ENCODE results near the gene HPCA.

HPCA gene

DNA sequence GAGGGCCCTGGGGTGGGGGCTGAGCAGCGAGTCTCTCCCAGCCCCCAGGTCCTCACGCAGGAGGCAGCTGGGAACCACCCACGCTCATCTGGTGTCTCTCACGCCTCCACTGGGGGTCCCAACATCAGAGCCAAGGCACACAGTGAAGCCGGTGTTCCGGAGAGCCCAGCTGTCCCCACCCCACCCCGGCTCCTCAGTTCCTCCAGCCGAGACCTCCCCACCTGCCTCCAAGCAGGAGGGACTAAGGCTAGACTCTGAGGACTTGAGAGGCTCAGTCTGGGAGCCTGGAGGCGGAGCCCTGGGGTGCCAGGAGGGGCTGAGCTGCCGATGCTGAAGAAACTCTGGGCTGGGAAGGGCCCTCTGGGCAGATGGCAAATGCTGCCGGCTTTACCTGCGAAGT is 1.6 kb upstream of the HPCA start:
- Mint-ChIP-seq H3K27me3 (ENCODE audit: low read depth) (peaks cover 55% of the 10 kb centered on the region), H3K4me3 (no peak overlapping the region), H3K9me3 (no peaks in the 10 kb centered on the region), H3K4me1 (peaks cover 11% of the 10 kb centered on the region), H3K36me3 (ENCODE audit: low read depth) (no peaks in the 10 kb centered on the region), H3K27ac (no peak overlapping the region)
- TF ChIP-seq, protein P1, sequence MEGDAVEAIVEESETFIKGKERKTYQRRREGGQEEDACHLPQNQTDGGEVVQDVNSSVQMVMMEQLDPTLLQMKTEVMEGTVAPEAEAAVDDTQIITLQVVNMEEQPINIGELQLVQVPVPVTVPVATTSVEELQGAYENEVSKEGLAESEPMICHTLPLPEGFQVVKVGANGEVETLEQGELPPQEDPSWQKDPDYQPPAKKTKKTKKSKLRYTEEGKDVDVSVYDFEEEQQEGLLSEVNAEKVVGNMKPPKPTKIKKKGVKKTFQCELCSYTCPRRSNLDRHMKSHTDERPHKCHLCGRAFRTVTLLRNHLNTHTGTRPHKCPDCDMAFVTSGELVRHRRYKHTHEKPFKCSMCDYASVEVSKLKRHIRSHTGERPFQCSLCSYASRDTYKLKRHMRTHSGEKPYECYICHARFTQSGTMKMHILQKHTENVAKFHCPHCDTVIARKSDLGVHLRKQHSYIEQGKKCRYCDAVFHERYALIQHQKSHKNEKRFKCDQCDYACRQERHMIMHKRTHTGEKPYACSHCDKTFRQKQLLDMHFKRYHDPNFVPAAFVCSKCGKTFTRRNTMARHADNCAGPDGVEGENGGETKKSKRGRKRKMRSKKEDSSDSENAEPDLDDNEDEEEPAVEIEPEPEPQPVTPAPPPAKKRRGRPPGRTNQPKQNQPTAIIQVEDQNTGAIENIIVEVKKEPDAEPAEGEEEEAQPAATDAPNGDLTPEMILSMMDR (IDR thresholded peaks at IDR 0.05; ENCODE audit: unreplicated experiment in 3 of 3), result no peak

DNA sequence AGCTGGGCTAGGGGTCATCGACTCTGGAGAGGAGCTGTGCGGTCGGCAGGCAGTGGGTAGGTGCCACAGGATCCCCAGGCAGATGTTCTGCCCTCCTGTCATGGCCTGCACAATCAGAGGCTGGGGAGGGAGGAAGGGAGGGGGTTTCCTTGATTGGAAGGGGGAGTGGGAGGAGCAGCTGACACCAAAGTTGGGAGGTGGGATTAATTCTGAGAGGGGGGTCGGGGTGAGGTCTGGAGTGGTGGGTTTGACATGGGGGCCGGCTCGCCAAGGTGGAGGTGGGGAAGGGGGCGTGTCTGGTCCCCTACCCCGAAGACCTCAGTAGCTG is 651 bp upstream of the HPCA start:
- Mint-ChIP-seq H3K27ac (no peak overlapping the region), H3K36me3 (ENCODE audit: low read depth) (no peaks in the 10 kb centered on the region), H3K9me3 (no peaks in the 10 kb centered on the region), H3K4me1 (peaks cover 11% of the 10 kb centered on the region), H3K4me3 (peak overlapping the region; percentile 37 to 74 (median 50)), H3K27me3 (ENCODE audit: low read depth) (peaks cover 65% of the 10 kb centered on the region)
- TF ChIP-seq, protein P1 (IDR thresholded peaks at IDR 0.05; ENCODE audit: unreplicated experiment in 3 of 3), result no peak

DNA sequence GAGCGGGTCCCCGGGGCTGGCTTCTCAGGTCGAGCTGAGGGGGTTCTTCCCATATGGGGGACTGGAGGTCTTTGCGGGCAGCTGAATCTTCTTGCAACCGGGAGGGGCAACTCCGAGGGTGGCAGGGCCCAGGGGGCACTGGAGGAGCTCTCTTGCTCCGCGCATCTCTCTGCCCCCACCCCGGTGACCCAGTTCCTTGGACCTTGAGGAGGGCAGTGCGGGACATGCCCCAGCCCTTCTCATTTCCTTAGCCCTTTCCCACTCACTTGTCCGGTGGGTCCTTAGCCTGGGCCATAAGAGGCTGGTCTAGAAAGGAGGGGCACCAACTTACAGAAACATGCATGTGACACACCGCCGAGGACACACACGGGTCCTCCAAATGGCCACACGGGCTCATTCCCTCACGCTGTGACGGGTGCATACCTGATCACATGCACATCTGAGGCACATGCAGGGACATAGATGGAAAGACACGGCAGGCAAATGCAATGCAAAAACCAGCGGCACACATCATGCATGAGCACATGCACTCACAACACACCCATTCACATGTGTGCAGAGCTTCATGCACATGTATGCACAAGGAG is 630 bp downstream of the HPCA start:
- Mint-ChIP-seq H3K4me1 (peaks cover 13% of the 10 kb centered on the region), H3K27me3 (ENCODE audit: low read depth) (peaks cover 71% of the 10 kb centered on the region), H3K36me3 (ENCODE audit: low read depth) (no peaks in the 10 kb centered on the region), H3K4me3 (peak overlapping the region in 2 of 3 experiments; percentile 17 to 37), H3K27ac (no peak overlapping the region), H3K9me3 (no peaks in the 10 kb centered on the region)
- TF ChIP-seq, protein P1 (IDR thresholded peaks at IDR 0.05; ENCODE audit: unreplicated experiment in 3 of 3), result peak in 1 of 3 experiments; percentile 4

DNA sequence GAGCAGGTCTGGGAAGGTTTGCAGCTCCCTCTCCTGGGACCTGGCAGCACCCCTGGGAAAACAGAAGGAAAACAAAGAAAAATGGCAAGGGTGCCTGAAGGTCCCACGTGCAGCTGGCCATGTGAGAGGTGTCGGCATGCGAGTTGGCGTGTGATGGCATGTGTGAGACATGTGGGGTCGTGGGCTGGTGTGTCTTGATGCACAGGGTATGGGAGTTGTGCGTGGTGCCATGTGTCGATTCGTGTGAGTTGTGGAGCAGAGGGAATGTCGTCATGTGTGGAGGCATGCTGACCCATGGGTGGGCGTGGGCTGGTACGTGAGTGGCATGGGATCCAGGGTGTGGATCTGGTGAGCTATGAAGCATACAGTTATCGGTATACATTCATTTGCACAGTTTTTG is 1.3 kb downstream of the HPCA start:
- peaks cover 78% of the 10 kb centered on the region for H3K27me3 Mint-ChIP-seq (ENCODE audit: low read depth)
- H3K4me1 Mint-ChIP-seq, result peaks cover 20% of the 10 kb centered on the region
- TF ChIP-seq, protein P1 (IDR thresholded peaks at IDR 0.05; ENCODE audit: unreplicated experiment in 3 of 3), result no peak
- no peak overlapping the region for H3K27ac Mint-ChIP-seq
- H3K4me3 Mint-ChIP-seq, result no peak overlapping the region
- no peaks in the 10 kb centered on the region for H3K36me3 Mint-ChIP-seq (ENCODE audit: low read depth)
- no peaks in the 10 kb centered on the region for H3K9me3 Mint-ChIP-seq

DNA sequence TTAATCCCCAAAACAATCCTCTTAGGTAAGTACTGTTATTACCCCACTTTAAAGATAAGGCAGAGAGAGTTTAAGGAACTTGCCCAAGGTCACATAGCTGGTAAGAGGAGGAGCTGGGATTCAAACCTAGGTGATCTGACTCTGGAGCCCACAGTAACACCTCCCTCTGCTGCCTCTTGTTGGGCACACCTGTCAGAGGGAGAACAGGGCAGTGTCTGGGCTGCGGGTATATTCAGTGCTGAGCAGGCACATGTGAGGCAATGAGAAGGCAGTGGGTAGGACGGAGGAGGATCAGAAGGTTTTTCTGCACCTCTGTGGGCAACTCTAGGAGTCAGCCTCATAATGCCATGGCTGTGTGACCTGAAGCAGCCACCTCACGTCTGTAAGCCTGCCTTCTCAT is 1.8 kb downstream of the HPCA start:
- Mint-ChIP-seq H3K4me1 (peaks cover 21% of the 10 kb centered on the region), H3K36me3 (ENCODE audit: low read depth) (no peaks in the 10 kb centered on the region), H3K27me3 (ENCODE audit: low read depth) (peaks cover 80% of the 10 kb centered on the region), H3K4me3 (no peak overlapping the region), H3K9me3 (no peaks in the 10 kb centered on the region), H3K27ac (no peak overlapping the region)
- TF ChIP-seq, protein P1 (IDR thresholded peaks at IDR 0.05; ENCODE audit: unreplicated experiment in 3 of 3), result no peak

DNA sequence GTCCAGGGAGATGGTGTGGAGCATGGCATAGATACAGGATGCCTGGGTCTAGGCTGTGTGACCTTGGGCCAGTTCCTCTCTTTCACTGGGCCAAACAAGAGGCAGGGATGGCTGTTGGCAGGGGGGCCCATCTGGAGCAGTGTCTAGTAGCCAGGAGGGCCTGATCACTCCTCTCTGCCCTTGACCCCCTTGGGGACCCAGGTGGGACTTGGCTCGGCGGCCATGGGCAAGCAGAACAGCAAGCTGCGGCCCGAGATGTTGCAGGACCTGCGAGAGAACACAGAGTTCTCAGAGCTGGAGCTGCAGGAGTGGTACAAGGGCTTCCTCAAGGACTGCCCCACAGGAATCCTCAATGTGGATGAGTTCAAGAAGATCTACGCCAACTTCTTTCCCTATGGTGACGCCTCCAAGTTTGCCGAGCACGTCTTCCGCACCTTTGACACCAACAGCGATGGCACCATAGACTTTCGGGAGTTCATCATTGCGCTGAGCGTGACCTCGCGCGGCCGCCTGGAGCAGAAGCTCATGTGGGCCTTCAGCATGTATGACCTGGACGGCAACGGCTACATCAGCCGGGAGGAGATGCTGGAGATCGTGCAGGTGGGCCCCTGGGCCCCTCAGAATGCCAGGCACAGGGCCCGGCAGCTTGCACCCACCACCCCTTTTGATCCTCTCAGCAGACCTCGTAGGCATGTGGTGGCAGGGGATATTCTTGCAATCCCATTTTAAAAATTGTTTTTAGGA is 2.6 kb downstream of the HPCA start:
- peaks cover 17% of the 10 kb centered on the region for H3K4me1 Mint-ChIP-seq
- no peak overlapping the region for H3K27ac Mint-ChIP-seq
- no peaks in the 10 kb centered on the region for H3K36me3 Mint-ChIP-seq (ENCODE audit: low read depth)
- TF ChIP-seq, protein P1 (IDR thresholded peaks at IDR 0.05; ENCODE audit: unreplicated experiment in 3 of 3), result no peak
- no peak overlapping the region for H3K4me3 Mint-ChIP-seq
- no peaks in the 10 kb centered on the region for H3K9me3 Mint-ChIP-seq
- peaks cover 76% of the 10 kb centered on the region for H3K27me3 Mint-ChIP-seq (ENCODE audit: low read depth)

All from nephron (organoid).